ENCODE measurements around the gene ITGB5.

- TF ChIP-seq CTCF (IDR thresholded peaks at IDR 0.05; ENCODE audit: low read depth, low read length): no peak
- TF ChIP-seq EZH2phosphoT487 (IDR thresholded peaks at IDR 0.05; ENCODE audit: low read depth): no peak
Observed at GRCh38 chr3:124886168-124887056, 753 bp downstream of the ITGB5 start.
